Choroid plexus epithelial cell (primary cell): ENCODE results near the gene SCNN1A.

Experiments
- DNase-seq: peaks from one replicate; pipeline ENCODE4 v3.0.0-alpha.2; 2010; ENCODE audit warnings: low read depth
- H3K4me3 ChIP-seq: 2 replicates; pipeline ENCODE4 v1.5.1; 2011; ENCODE audit warnings: low read depth, mild to moderate bottlenecking, control low read depth, low read length, moderate library complexity
- CTCF ChIP-seq: conservative IDR thresholded peaks from 2 replicates; pipeline ENCODE4 v1.5.1; 2011; ENCODE audit warnings: low read depth, mild to moderate bottlenecking, control low read depth, inconsistent platforms, low read length, moderate library complexity

Gene SCNN1A

GRCh38 chr12:6361834-6362233 lies 13.5 kb downstream of the SCNN1A start:
- no peak for DNase-seq
- TF ChIP-seq CTCF, result no peak

GRCh38 chr12:6360578-6361490 lies 14.5 kb downstream of the SCNN1A start:
- TF ChIP-seq CTCF, result no peak
- DNase-seq, result no peak
- no peak overlapping the region for H3K4me3 ChIP-seq

More at GRCh38 chr12:6361834-6362233, 13.5 kb downstream of the SCNN1A start:
- H3K4me3 ChIP-seq, result no peak overlapping the region

- no peak for DNase-seq
- no peak overlapping the region for H3K4me3 ChIP-seq
- TF ChIP-seq CTCF, result no peak
These were observed 15.2 kb downstream of the SCNN1A start for GRCh38 chr12:6360080-6360571.

GRCh38 chr12:6358881-6359280 lies 16.5 kb downstream of the SCNN1A start:
- DNase-seq, result no peak
- no peak overlapping the region for H3K4me3 ChIP-seq
- TF ChIP-seq CTCF, result no peak

DNA sequence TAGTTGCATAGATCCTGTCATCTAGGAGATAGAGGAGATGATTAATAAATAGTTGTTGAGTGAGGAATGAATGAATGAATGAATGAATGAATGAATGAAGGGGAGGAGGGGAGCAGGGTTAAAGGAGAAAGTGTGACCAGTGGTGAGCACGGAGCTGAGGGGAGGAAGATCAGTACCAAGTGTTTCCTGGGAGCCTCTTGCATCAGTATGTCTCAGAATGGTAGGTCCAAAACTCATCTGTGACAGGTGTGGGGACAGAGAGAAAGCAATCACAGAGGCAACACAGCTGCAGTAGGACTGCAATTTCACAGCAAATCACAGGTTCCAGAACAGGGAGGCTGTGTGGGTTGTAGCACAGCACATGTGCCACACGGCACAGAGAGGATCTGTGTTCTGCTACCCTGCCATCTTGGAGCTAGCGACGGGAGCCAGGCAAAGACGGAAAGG lies 19.0 kb downstream of the SCNN1A start:
- H3K4me3 ChIP-seq, result no peak overlapping the region
- DNase-seq, result no peak
- TF ChIP-seq CTCF, result no peak

GRCh38 chr12:6355491-6356373 lies 19.6 kb downstream of the SCNN1A start:
- no peak overlapping the region for H3K4me3 ChIP-seq
- no peak for DNase-seq
- no peak for TF ChIP-seq CTCF
